Sigmoid colon (tissue), 4 donors: ENCODE data around the gene PHACTR3.

ENCODE experiments used
- POLR2A ChIP-seq, 2 donors: fragments of 450-650 bp; IDR thresholded peaks; one replicate each; pipeline ENCODE4 v1.6.1; 2016; ENCODE audit warnings: antibody characterized with exemption in 2 of 2, mild to moderate bottlenecking in 2 of 2, moderate library complexity in 2 of 2
- POLR2AphosphoS5 ChIP-seq, 4 donors: sonication (generic); formaldehyde crosslinking; IDR thresholded peaks; one replicate each; pipeline ENCODE4 v1.6.1; 2017; ENCODE audit warnings: antibody characterized with exemption in 4 of 4
- TF ChIP-seq, protein P1 (sequence below), 4 experiments: fragments of 450-650 bp in 3 of 4; fragments of 200-600 bp in 1 of 4; IDR thresholded peaks; one replicate each; pipeline ENCODE4 v1.5.1; 2016 to 2019; ENCODE audit warnings: antibody characterized with exemption in 4 of 4, mild to moderate bottlenecking in 3 of 4, moderate library complexity in 2 of 4

DNA sequence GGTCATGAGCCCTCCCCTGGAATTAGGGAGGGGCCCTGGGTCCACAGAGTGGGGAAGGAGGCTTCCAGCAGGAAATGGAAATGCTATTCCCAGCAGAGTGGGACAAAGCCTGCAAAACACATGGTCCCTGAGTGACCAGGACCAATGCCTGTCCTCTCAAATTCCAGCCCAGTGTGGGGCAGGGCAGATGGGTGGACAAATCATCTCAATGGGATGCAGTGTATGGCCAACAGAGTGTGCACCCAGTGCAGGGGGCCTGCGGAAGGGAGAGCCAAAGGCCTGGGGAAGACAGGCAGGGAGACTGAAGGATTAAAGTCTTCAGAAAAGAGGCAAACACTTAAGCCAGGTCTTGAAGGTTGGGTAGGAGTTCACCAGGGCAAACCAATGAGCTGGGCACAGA is 28.7 kb upstream of the PHACTR3 start:
- no peak for TF ChIP-seq POLR2AphosphoS5 (IDR thresholded peaks at IDR 0.05)
- TF ChIP-seq, protein P1, sequence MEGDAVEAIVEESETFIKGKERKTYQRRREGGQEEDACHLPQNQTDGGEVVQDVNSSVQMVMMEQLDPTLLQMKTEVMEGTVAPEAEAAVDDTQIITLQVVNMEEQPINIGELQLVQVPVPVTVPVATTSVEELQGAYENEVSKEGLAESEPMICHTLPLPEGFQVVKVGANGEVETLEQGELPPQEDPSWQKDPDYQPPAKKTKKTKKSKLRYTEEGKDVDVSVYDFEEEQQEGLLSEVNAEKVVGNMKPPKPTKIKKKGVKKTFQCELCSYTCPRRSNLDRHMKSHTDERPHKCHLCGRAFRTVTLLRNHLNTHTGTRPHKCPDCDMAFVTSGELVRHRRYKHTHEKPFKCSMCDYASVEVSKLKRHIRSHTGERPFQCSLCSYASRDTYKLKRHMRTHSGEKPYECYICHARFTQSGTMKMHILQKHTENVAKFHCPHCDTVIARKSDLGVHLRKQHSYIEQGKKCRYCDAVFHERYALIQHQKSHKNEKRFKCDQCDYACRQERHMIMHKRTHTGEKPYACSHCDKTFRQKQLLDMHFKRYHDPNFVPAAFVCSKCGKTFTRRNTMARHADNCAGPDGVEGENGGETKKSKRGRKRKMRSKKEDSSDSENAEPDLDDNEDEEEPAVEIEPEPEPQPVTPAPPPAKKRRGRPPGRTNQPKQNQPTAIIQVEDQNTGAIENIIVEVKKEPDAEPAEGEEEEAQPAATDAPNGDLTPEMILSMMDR (IDR thresholded peaks at IDR 0.05), result no peak
- no peak for TF ChIP-seq POLR2A (IDR thresholded peaks at IDR 0.05)
